MM.1S (cell line): ENCODE measurements around the gene RCC2.

ENCODE experiments used
- DNase-seq: peaks from one replicate; pipeline ENCODE4 v3.0.0-alpha.2; 2015
- H2AFZ ChIP-seq: fragments of 300-600 bp; sonication (generic); 2 replicates; pipeline ENCODE4 v1.6.0; 2016; ENCODE audit warnings: antibody characterized with exemption, low read length
- H3F3A ChIP-seq: fragments of 300-600 bp; sonication (generic); 2 replicates; pipeline ENCODE4 v1.6.1; 2016; ENCODE audit warnings: mild to moderate bottlenecking, antibody characterized with exemption, low read length, moderate library complexity, mixed read lengths; ENCODE audit not compliant: insufficient read depth
- H3K27ac ChIP-seq: fragments of 300-600 bp; sonication (generic); 2 replicates; pipeline ENCODE4 v1.5.1; 2016; ENCODE audit warnings: mild to moderate bottlenecking, low read length
- H3K27me3 ChIP-seq: fragments of 300-600 bp; sonication (generic); replicated peaks from 2 replicates; pipeline ENCODE4 v1.6.0; 2016; ENCODE audit warnings: low read length; ENCODE audit not compliant: insufficient read depth
- H3K36me3 ChIP-seq: fragments of 300-600 bp; sonication (generic); replicated peaks from 2 replicates; pipeline ENCODE4 v1.6.1; 2016; ENCODE audit warnings: mild to moderate bottlenecking, low read length, mixed read lengths; ENCODE audit not compliant: insufficient read depth
- H3K4me1 ChIP-seq: fragments of 300-600 bp; sonication (generic); 2 replicates; pipeline ENCODE4 v1.6.1; 2016; ENCODE audit warnings: low read length, mixed read lengths
- H3K4me2 ChIP-seq: fragments of 300-600 bp; sonication (generic); 2 replicates; pipeline ENCODE4 v1.6.0; 2016; ENCODE audit warnings: low read depth, low read length
- H3K4me3 ChIP-seq: fragments of 300-600 bp; sonication (generic); 2 replicates; pipeline ENCODE4 v1.5.1; 2016; ENCODE audit warnings: low read length, mixed read lengths
- H3K79me2 ChIP-seq: fragments of 300-600 bp; sonication (generic); 2 replicates; pipeline ENCODE4 v1.6.1; 2016; ENCODE audit warnings: mixed run types, low read length, mixed read lengths
- H3K9ac ChIP-seq: fragments of 300-600 bp; sonication (generic); 2 replicates; pipeline ENCODE4 v1.6.1; 2016; ENCODE audit warnings: low read length, mixed read lengths
- H3K9me2 ChIP-seq: fragments of 300-600 bp; sonication (generic); replicated peaks from 2 replicates; pipeline ENCODE4 v1.6.1; 2016; ENCODE audit warnings: mild to moderate bottlenecking, low read length, mixed read lengths; ENCODE audit not compliant: insufficient read depth
- H3K9me3 ChIP-seq: fragments of 300-600 bp; sonication (generic); replicated peaks from 2 replicates; pipeline ENCODE4 v1.6.1; 2016; ENCODE audit warnings: mild to moderate bottlenecking, low read length, mixed read lengths; ENCODE audit not compliant: insufficient read depth
- H4K20me1 ChIP-seq: fragments of 300-600 bp; sonication (generic); 2 replicates; pipeline ENCODE4 v1.6.1; 2016; ENCODE audit warnings: mild to moderate bottlenecking, low read length, moderate library complexity, mixed read lengths; ENCODE audit not compliant: insufficient read depth
- EZH2 ChIP-seq: fragments of 300-600 bp; sonication (generic); optimal IDR thresholded peaks from 2 replicates; pipeline ENCODE3; 2017; ENCODE audit warnings: low read depth, mild to moderate bottlenecking, antibody characterized with exemption, low read length, mixed read lengths
- EZH2phosphoT487 ChIP-seq: fragments of 300-600 bp; sonication (generic); IDR thresholded peaks from 2 replicates; pipeline ENCODE4 v1.6.1; 2018; ENCODE audit warnings: antibody characterized with exemption, low read length
- TF ChIP-seq, protein P1 (sequence below): fragments of 300-600 bp; sonication (generic); IDR thresholded peaks from 2 replicates; pipeline ENCODE4 v1.5.1; 2016; ENCODE audit warnings: antibody characterized with exemption, low read length, mixed read lengths

The RCC2 gene

DNA sequence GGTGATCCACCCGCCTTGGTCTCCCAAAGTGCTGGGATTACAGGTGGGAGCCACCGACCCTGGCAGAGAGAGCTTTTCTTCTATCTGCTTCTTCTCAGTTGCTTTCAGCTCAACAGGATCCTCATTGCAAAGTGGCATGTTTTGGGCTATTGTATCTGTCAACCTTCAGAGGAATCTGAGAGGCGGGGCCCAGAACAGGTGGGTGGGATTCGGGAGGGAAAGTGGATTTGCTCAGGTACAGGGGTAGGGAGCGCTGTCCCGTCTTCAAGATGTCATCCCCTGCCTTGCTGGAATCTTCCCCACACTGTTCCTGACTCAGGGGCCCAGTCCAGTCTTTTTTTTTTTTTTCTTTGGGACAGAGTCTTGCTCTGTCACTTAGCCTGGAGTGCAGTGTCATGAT lies 26.9 kb upstream of the RCC2 start:
- no peak overlapping the region for H2AFZ ChIP-seq
- no peak for DNase-seq
- H3K27me3 ChIP-seq: no peaks in the 10 kb centered on the region
- H3K9me2 ChIP-seq: no peaks in the 10 kb centered on the region
- H3K79me2 ChIP-seq: no peaks in the 10 kb centered on the region
- no peak overlapping the region for H3K9ac ChIP-seq
- no peaks in the 10 kb centered on the region for H4K20me1 ChIP-seq
- no peak overlapping the region for H3K4me3 ChIP-seq
- no peaks in the 10 kb centered on the region for H3K36me3 ChIP-seq
- H3K27ac ChIP-seq: no peak overlapping the region
- no peaks in the 10 kb centered on the region for H3F3A ChIP-seq
- no peaks in the 10 kb centered on the region for H3K9me3 ChIP-seq
- peaks cover 3% of the 10 kb centered on the region; the same call in 1 of the 2 replicates for H3K4me1 ChIP-seq
- TF ChIP-seq, protein P1, sequence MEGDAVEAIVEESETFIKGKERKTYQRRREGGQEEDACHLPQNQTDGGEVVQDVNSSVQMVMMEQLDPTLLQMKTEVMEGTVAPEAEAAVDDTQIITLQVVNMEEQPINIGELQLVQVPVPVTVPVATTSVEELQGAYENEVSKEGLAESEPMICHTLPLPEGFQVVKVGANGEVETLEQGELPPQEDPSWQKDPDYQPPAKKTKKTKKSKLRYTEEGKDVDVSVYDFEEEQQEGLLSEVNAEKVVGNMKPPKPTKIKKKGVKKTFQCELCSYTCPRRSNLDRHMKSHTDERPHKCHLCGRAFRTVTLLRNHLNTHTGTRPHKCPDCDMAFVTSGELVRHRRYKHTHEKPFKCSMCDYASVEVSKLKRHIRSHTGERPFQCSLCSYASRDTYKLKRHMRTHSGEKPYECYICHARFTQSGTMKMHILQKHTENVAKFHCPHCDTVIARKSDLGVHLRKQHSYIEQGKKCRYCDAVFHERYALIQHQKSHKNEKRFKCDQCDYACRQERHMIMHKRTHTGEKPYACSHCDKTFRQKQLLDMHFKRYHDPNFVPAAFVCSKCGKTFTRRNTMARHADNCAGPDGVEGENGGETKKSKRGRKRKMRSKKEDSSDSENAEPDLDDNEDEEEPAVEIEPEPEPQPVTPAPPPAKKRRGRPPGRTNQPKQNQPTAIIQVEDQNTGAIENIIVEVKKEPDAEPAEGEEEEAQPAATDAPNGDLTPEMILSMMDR: no peak
- no peak for TF ChIP-seq EZH2
- TF ChIP-seq EZH2phosphoT487: no peak
- H3K4me2 ChIP-seq: no peak overlapping the region

DNA sequence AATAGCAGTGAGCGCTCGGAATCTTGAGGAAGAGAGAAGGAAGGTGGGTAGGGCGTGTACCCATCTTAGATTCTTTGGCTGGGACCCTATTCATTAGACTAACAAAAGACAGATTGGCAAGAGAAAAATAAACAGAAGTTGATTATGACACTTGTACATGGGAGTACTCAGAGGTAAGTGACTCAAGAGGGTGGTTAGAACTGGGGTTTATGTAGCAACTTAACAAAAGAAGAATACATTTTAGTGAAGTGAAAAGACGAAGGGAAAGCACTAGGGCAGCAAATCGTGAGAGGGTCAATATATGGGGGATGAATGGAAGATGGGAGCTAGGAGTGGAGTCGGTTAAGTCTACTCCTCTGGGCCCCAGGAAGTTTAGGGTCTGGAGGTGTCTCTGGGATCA lies 25.8 kb upstream of the RCC2 start:
- TF ChIP-seq EZH2phosphoT487 (no peak), EZH2 (no peak)
- TF ChIP-seq, protein P1: no peak

DNA sequence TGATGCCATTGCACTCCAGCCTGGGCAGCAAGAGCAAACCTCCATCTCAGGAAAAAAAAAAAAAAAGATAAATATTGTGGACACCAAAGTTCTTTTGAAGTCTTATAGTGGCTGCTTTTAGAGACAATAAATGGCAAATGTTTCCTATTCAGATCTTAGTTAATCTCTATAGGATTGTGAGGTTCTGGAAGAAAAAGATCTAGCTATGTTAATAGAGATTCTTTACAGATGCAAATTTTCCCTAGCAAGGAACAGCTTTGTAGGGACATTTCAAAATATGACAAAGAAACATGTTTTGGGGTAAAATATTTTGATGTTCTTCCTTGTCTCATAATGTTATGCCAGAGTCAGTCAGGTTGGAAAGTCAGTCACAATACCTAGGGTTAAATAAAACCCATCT lies 24.5 kb upstream of the RCC2 start:
- Histone ChIP-seq H3K79me2 (no peaks in the 10 kb centered on the region), H3K4me2 (no peak overlapping the region), H3K4me3 (no peak overlapping the region), H2AFZ (no peak overlapping the region), H3K9me2 (no peaks in the 10 kb centered on the region), H3K27ac (no peak overlapping the region), H4K20me1 (no peaks in the 10 kb centered on the region), H3K9me3 (no peaks in the 10 kb centered on the region), H3K9ac (no peak overlapping the region), H3K4me1 (peaks cover 10% of the 10 kb centered on the region), H3K36me3 (no peaks in the 10 kb centered on the region), H3K27me3 (no peaks in the 10 kb centered on the region), H3F3A (no peaks in the 10 kb centered on the region)
- DNase-seq: no peak
- TF ChIP-seq EZH2phosphoT487: no peak
- TF ChIP-seq, protein P1: no peak
- no peak for TF ChIP-seq EZH2

More for the DNA sequence above, 25.8 kb upstream of the RCC2 start:
- Histone ChIP-seq H3K4me2 (no peak overlapping the region), H3K4me1 (peaks cover 9% of the 10 kb centered on the region), H3F3A (no peaks in the 10 kb centered on the region), H3K9me3 (no peaks in the 10 kb centered on the region), H3K36me3 (no peaks in the 10 kb centered on the region), H3K27me3 (no peaks in the 10 kb centered on the region), H2AFZ (no peak overlapping the region), H3K4me3 (no peak overlapping the region), H3K9ac (no peak overlapping the region), H3K9me2 (no peaks in the 10 kb centered on the region), H4K20me1 (no peaks in the 10 kb centered on the region), H3K79me2 (no peaks in the 10 kb centered on the region), H3K27ac (no peak overlapping the region)
- no peak for DNase-seq

DNA sequence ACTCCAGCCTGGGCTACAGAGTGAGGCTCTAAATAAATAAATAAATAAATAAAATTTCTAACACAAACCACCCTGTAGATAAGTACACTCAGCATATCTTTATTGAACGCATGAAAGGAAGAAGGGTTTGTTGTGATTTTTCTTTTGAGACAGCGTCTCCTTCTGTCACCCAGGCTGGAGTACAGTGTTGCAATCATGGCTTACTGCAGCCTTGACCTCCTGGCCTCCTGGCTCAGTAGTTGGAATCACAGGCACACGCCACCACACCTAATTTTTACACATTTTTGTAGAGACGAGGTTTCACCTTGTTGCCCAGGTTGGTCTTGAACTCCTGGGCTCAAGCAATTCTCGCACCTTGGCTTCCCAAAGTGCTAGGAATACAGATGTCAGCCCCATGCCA lies 23.2 kb upstream of the RCC2 start:
- H3K4me2 ChIP-seq: no peak overlapping the region
- no peaks in the 10 kb centered on the region for H4K20me1 ChIP-seq
- H3K4me3 ChIP-seq: no peak overlapping the region
- no peaks in the 10 kb centered on the region for H3K9me2 ChIP-seq
- H3K9me3 ChIP-seq: no peaks in the 10 kb centered on the region
- H3K36me3 ChIP-seq: no peaks in the 10 kb centered on the region
- no peak overlapping the region for H3K27ac ChIP-seq
- DNase-seq: no peak
- no peak overlapping the region for H2AFZ ChIP-seq
- peaks cover 10% of the 10 kb centered on the region for H3K4me1 ChIP-seq
- no peaks in the 10 kb centered on the region for H3K27me3 ChIP-seq
- no peak overlapping the region for H3K9ac ChIP-seq
- TF ChIP-seq EZH2 (no peak), EZH2phosphoT487 (no peak)
- TF ChIP-seq, protein P1: no peak
- H3F3A ChIP-seq: no peaks in the 10 kb centered on the region
- H3K79me2 ChIP-seq: no peaks in the 10 kb centered on the region
